Heart right ventricle (tissue), 16 donors: ENCODE measurements around the gene ASB6. TPM values are rescaled to one million over a fixed set of nuclear protein-coding genes. Genes with fewer than 3 reads are reported as not detected.

Source experiments
- ATAC-seq, 8 donors: fragments of 200-7000 bp; cut with Tn5 transposase; one replicate each; pipeline ENCODE4 v1.9.1; 2020; ENCODE audit warnings: mild to moderate bottlenecking in 8 of 8, moderate library complexity in 8 of 8, moderate number of reproducible peaks in 1 of 8
- DNase-seq, 2 donors: peaks; one replicate each; pipeline ENCODE4 v3.0.0-alpha.2; 2020
- H3K27ac ChIP-seq, 10 donors: fragments of 200-600 bp; sonication (generic) in 2 of 10; one replicate each; pipeline versions ENCODE4 v1.5.0 to v1.8.0; 2020 to 2022; ENCODE audit warnings: mild to moderate bottlenecking in 3 of 10
- H3K27me3 ChIP-seq, 7 donors: fragments of 200-600 bp; one replicate each; pipeline ENCODE4 v1.8.0; 2021 to 2022; ENCODE audit warnings: mild to moderate bottlenecking in 2 of 7
- H3K36me3 ChIP-seq, 9 donors: fragments of 200-600 bp; sonication (generic) in 1 of 9; one replicate each; pipeline versions ENCODE4 v1.5.0 to v1.8.0; 2020 to 2022; ENCODE audit warnings: mild to moderate bottlenecking in 2 of 9
- H3K4me1 ChIP-seq, 9 donors: fragments of 200-600 bp; sonication (generic) in 1 of 9; one replicate each; pipeline versions ENCODE4 v1.5.0 to v1.8.0; 2020 to 2022; ENCODE audit warnings: mild to moderate bottlenecking in 4 of 9
- H3K4me3 ChIP-seq, 10 donors: fragments of 200-600 bp; sonication (generic) in 2 of 10; one replicate each; pipeline versions ENCODE4 v1.5.0 to v1.8.0; 2020 to 2022; ENCODE audit warnings: mild to moderate bottlenecking in 7 of 10, moderate library complexity in 2 of 10
- H3K9me3 ChIP-seq, 11 donors: fragments of 200-600 bp in 10 of 11; sonication (generic) in 2 of 11; one replicate each; pipeline versions ENCODE4 v1.5.0 to v1.8.0; 2013 to 2022; ENCODE audit warnings: mild to moderate bottlenecking in 2 of 11, control low read depth in 1 of 11, moderate library complexity in 1 of 11
- WGBS, 2 donors: extraction: QIAGEN DNeasy Blood & Tissue Kit; methylation state at CpG; one replicate each; pipeline ENCODE4 v1.1.7; 2013; ENCODE audit warnings: inconsistent platforms in 1 of 2; 5-methylcytosine and 5-hydroxymethylcytosine counted together
- intact Hi-C, 10 donors: fragments of 100-400 bp; cut with DNase I; formaldehyde crosslinking; loops; one replicate each; pipeline versions ENCODE4 v1.11.1 to v1.14.2; 2022
- polyA plus RNA-seq, 2 donors: library from polyadenylated mRNA; stranded (reverse); fragments of 200-250 nt; gene quantifications; one replicate each; pipeline ENCODE4 v1.2.3, GENCODE V29; 2013
- total RNA-seq, 10 donors: library from RNA; stranded (reverse); fragmentation: NEBNext Ultra II Directional in 3 of 10; extraction: Animal tissue kit (Norgen Biotek cat#: 25700) in 3 of 10; gene quantifications; one replicate each; pipeline versions ENCODE4 v1.2.1 to v1.2.4, GENCODE V29; 2021 to 2023
- TF ChIP-seq, protein P1 (sequence below), 9 donors: fragments of 200-600 bp; sonication (generic) in 2 of 9; IDR thresholded peaks; one replicate each; pipeline versions ENCODE4 v1.5.0 to v1.8.0; 2021 to 2022; ENCODE audit warnings: antibody characterized with exemption in 9 of 9, mild to moderate bottlenecking in 5 of 9, moderate library complexity in 1 of 9
- donor health status: Arrhythmogenic right ventricular cardiomyopathy.
- donor health status: ischemic (EF 13 %, LVEDD 7.1; RV severe dilation, severe dysfunction).
- donor health status: healthy with polysubstance abuse.
- donor health status: DM: no; HTN: yes; CAD: no.
- donor health status: DM: no; HTN: no; CAD: no.
- donor health status: ischemic (EF 25% LVEDD 6.9; RV normal size, moderate dysfunction).
- donor health status: ischemic (EF 25% LVEDD 5.7; RV mildly dilated, moderate dysfunction).
- donor health status: healthy.
- donor health status: DM: yes; HTN: yes; CAD: no.
- donor health status: Ischemic cardiomyopathy.
- donor health status: ischemic (EF 35%, LVEDD 5.7; RV mildly dilated, moderate dysfunction).
- donor health status: nonischemic (EF 11% LVEDD 7.7; RV severe dilation, severe dysfunction).
- donor health status: DM: yes; HTN: yes; CAD: no.
- donor health status: PGD.
- donor health status: ischemic (EF 29% LVEDD 5.4; RV normal size, mild dysfunction).
- donor health status: nonischemic (EF 23%, LVEDD 6.1; RV moderate dilation, normal function).

Gene ASB6
- total and polyA plus RNA-seq, 12 donors, result 6.2 to 11.8 (median 9.4) TPM

DNA sequence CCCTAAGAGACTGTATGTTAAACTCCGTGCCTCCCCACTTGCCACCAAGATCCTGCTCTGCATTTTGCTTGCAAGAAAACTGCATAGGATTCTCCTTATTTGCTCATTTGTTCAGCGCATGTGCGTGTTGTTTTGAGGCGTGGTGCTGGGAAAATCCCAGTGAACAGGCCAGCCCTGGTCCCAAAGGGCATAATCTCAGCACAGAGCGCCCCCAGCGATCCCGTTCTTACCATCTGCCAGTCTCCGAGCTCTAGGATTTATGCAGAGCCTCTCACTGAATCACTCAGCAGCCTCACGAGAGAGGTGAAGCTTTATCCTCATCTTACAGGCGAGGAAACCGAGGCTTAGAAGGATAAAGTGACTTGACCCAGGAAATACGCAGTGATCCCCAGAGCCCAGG lies 35.0 kb upstream of the ASB6 start:
- TF ChIP-seq, protein P1, sequence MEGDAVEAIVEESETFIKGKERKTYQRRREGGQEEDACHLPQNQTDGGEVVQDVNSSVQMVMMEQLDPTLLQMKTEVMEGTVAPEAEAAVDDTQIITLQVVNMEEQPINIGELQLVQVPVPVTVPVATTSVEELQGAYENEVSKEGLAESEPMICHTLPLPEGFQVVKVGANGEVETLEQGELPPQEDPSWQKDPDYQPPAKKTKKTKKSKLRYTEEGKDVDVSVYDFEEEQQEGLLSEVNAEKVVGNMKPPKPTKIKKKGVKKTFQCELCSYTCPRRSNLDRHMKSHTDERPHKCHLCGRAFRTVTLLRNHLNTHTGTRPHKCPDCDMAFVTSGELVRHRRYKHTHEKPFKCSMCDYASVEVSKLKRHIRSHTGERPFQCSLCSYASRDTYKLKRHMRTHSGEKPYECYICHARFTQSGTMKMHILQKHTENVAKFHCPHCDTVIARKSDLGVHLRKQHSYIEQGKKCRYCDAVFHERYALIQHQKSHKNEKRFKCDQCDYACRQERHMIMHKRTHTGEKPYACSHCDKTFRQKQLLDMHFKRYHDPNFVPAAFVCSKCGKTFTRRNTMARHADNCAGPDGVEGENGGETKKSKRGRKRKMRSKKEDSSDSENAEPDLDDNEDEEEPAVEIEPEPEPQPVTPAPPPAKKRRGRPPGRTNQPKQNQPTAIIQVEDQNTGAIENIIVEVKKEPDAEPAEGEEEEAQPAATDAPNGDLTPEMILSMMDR (IDR thresholded peaks at IDR 0.05), result no peak
- no peak overlapping the region for H3K4me3 ChIP-seq
- WGBS, 2 donors, result 54 to 63% methylated on average over 12 of the region's 12 CpGs
- no peaks in the 10 kb centered on the region for H3K9me3 ChIP-seq
- H3K36me3 ChIP-seq, result no peaks in the 10 kb centered on the region
- ATAC-seq (peak in 7 of 8 donors; percentile 18 to 72 (median 41)), DNase-seq (no peak)
- peaks cover 0 to 3% (median 0%) of the 10 kb centered on the region in 9 donors for H3K4me1 ChIP-seq
- peak overlapping the region in 2 of 10 donors; percentile 22 to 37 for H3K27ac ChIP-seq
- intact Hi-C loops, result no loop called here
- peaks cover 0 to 34% (median 13%) of the 10 kb centered on the region in 7 donors for H3K27me3 ChIP-seq

DNA sequence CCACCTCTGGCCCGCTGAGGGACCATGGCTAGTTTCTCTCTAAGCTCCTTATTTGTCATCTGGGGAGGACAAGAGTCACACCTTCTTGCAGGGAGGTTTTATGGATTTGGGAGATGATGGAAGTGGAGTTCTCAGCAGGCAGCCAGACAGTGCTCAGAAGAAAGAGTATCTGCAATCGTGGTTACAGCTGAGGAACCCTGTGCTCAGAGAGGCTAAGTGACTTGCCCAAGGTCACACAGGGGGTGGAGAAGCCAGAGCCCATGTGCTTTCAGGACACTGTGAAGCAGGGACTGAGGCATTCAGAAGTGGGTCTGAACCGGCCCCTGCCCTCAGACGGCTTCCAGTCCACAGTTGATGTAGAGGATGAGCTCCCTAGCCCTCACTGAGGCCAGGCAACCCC lies 34.3 kb upstream of the ASB6 start:
- DNase-seq, result no peak
- WGBS, 2 donors, result 82 to 85% methylated on average over 4 of the region's 4 CpGs
- intact Hi-C loops, result no loop called here
- no peaks in the 10 kb centered on the region for H3K36me3 ChIP-seq
- TF ChIP-seq, protein P1 (IDR thresholded peaks at IDR 0.05), result no peak
- no peak overlapping the region for H3K27ac ChIP-seq
- H3K4me3 ChIP-seq, result no peak overlapping the region
- peaks cover 0 to 3% (median 0%) of the 10 kb centered on the region in 9 donors for H3K4me1 ChIP-seq
- no peaks in the 10 kb centered on the region for H3K9me3 ChIP-seq
- no peak for ATAC-seq
- peaks cover 0 to 29% (median 13%) of the 10 kb centered on the region in 7 donors for H3K27me3 ChIP-seq

DNA sequence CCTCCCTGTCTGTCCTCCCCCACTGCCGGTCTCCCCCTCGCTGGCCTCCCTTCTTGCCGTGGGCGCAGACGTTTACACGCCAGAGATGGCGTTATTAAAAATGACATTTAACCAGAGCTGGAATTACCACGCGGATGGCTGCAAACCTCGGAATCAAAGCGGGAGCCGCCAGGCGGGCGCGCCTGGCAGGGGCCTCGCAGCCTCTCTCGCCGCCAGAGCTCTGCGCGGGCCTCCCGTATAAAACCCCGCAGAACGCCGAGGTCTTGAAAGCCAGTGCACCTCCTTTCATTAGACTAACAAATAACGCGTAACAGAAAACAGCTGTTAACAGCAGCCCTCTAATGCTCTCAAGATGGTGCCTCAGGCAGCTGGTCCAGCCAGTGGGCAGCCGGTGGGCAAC lies 33.7 kb upstream of the ASB6 start:
- Histone ChIP-seq H3K27ac (no peak overlapping the region), H3K27me3 (peaks cover 0 to 29% (median 13%) of the 10 kb centered on the region in 7 donors), H3K36me3 (no peaks in the 10 kb centered on the region), H3K4me1 (peaks cover 0 to 3% (median 0%) of the 10 kb centered on the region in 9 donors), H3K9me3 (no peaks in the 10 kb centered on the region), H3K4me3 (no peak overlapping the region)
- DNase-seq, result no peak
- ATAC-seq, result no peak
- intact Hi-C loops, result no loop called here
- TF ChIP-seq, protein P1 (IDR thresholded peaks at IDR 0.05), result no peak
- WGBS, 2 donors, result 76 to 77% methylated on average over 27 of the region's 27 CpGs

DNA sequence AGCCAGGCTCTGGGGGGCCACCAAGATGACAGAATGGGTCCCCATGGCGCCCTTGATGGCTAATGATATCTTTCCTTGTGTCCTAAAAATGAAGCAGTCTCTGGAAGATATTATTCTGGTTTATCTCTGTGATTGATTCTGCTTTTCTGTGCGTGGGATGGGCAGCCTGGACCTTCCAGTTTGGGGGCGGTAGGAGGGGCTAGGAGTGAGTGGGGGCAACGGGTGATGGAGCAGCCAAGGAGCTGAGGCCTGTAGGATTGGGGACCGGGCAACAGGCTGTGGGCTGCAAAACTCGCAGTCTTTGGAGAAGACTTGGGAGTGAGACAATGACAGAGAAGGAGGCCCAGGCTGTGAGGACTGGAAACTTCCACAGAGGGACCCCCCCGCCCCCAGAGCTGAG lies 32.3 kb upstream of the ASB6 start:
- H3K4me3 ChIP-seq, result no peak overlapping the region
- DNase-seq, result no peak
- intact Hi-C loops, result no loop called here
- TF ChIP-seq, protein P1 (IDR thresholded peaks at IDR 0.05), result no peak
- H3K4me1 ChIP-seq, result peaks cover 0 to 3% (median 0%) of the 10 kb centered on the region in 9 donors
- no peak overlapping the region for H3K27ac ChIP-seq
- H3K36me3 ChIP-seq, result no peaks in the 10 kb centered on the region
- no peaks in the 10 kb centered on the region for H3K9me3 ChIP-seq
- ATAC-seq, result no peak
- peaks cover 0 to 25% (median 17%) of the 10 kb centered on the region in 7 donors for H3K27me3 ChIP-seq
- WGBS, 2 donors, result 85 to 86% methylated on average over 7 of the region's 7 CpGs
